Measurements from ENCODE around the gene ST6GAL1.

Gene ST6GAL1

DNA sequence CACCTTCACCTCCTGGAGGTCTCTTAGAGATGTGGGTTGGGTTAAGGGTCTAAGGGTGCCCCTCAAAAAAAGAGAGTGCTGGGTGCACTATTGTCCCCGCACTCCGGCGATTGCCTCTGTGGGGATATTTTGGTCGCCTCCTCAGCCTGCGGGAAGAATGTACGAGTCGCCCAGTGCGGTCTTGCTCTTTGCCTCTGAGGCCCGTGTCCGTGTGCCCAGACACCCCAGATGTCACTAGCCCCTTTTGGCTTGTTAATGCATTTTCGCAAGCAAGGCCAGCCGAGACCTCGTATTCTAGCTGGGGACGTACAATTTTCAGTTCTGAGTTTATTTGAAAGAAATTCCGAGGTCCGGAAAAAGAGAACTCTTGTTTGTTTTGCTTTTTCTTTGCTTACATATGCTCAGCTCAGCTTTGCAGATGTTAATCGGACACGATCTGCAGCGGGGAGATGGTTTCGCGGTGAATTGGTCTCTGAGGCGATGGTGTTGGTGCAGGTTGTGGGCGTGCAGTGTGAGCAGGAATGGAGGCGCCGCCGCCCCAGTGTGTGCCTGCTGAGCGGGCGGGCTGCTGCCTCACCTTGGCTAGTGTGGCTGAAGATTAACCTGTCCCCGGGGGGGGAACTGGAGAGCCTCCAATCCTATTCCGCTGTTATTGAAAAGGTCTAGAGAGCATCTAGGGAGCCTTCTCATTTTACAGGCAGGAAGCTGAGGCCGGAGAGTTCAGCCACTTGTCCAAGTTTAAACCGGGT, 1.4 kb downstream of the ST6GAL1 start:
- TF ChIP-seq TEAD4 (IDR thresholded peaks at IDR 0.05) (0 out of 2 replicates have a peak, but pooled peaks have one; percentile 5), YY1 (IDR thresholded peaks at IDR 0.05; ENCODE audit: low read depth) (peak; percentile 49; the same call in 1 of the 2 replicates), RAD21 (IDR thresholded peaks at IDR 0.05; ENCODE audit: low read depth) (no peak), EGR1 (IDR thresholded peaks at IDR 0.05) (no peak), NFIC (IDR thresholded peaks at IDR 0.05) (peak; percentile 56; the same call in 1 of the 2 replicates), FOXM1 (IDR thresholded peaks at IDR 0.05; ENCODE audit: borderline replicate concordance, low read depth) (no peak)
- TF ChIP-seq, protein P1, sequence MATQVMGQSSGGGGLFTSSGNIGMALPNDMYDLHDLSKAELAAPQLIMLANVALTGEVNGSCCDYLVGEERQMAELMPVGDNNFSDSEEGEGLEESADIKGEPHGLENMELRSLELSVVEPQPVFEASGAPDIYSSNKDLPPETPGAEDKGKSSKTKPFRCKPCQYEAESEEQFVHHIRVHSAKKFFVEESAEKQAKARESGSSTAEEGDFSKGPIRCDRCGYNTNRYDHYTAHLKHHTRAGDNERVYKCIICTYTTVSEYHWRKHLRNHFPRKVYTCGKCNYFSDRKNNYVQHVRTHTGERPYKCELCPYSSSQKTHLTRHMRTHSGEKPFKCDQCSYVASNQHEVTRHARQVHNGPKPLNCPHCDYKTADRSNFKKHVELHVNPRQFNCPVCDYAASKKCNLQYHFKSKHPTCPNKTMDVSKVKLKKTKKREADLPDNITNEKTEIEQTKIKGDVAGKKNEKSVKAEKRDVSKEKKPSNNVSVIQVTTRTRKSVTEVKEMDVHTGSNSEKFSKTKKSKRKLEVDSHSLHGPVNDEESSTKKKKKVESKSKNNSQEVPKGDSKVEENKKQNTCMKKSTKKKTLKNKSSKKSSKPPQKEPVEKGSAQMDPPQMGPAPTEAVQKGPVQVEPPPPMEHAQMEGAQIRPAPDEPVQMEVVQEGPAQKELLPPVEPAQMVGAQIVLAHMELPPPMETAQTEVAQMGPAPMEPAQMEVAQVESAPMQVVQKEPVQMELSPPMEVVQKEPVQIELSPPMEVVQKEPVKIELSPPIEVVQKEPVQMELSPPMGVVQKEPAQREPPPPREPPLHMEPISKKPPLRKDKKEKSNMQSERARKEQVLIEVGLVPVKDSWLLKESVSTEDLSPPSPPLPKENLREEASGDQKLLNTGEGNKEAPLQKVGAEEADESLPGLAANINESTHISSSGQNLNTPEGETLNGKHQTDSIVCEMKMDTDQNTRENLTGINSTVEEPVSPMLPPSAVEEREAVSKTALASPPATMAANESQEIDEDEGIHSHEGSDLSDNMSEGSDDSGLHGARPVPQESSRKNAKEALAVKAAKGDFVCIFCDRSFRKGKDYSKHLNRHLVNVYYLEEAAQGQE (IDR thresholded peaks at IDR 0.05; ENCODE audit: low read depth): no peak
- TF ChIP-seq, protein P2, sequence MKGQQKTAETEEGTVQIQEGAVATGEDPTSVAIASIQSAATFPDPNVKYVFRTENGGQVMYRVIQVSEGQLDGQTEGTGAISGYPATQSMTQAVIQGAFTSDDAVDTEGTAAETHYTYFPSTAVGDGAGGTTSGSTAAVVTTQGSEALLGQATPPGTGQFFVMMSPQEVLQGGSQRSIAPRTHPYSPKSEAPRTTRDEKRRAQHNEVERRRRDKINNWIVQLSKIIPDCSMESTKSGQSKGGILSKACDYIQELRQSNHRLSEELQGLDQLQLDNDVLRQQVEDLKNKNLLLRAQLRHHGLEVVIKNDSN (IDR thresholded peaks at IDR 0.05): no peak

DNA sequence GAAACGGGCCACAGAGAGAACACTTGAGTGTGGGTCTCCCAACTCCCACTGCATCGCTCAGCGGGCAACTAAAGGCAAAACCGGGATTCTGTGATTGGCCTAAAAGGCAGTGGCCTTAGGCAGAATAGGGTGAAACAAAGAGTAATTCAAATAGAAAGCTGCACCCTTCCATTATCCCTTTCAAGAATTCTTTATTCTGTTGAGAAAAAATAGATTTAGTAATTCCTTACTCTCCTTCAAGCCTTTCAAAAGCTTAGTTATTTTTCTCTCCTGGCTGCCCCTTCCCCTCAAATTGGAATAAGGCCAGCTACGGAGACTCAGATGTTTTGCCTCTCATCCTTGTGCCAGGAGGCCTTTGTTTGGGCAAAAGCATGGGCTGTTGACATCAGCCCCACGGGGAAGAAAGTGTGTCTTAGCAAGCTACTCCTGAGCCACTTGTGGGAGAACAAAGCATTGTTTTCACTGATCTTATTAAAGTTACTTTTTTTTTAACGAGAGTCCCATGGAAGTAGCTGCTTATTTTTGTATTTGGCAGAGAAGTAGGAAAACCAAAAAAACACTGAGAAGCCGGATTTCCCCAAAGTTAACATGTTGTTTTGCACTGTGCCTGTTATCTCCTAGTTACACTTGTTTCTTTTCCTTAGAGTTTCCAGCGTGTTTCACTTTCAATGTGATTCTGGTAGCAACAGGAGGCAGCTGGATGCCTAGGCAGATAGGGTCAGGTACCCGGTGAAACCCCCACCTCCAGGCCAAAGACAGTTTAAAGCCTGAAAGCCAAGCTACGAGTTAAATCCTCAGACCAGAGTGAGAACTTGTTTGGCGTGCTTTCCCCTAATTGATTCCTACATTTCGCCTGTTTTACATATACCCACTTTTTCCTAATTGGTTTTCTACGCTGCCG, 2.2 kb downstream of the ST6GAL1 start:
- TF ChIP-seq, protein P1 (IDR thresholded peaks at IDR 0.05; ENCODE audit: low read depth): no peak
- TF ChIP-seq FOXM1 (IDR thresholded peaks at IDR 0.05; ENCODE audit: borderline replicate concordance, low read depth) (no peak), ZBTB7A (IDR thresholded peaks at IDR 0.05; ENCODE audit: low read depth) (no peak), TEAD4 (IDR thresholded peaks at IDR 0.05) (no peak), EP300 (IDR thresholded peaks at IDR 0.05; ENCODE audit: borderline replicate concordance) (no peak), CREB1 (IDR thresholded peaks at IDR 0.05; ENCODE audit: low read depth) (no peak)
- TF ChIP-seq, protein P3, sequence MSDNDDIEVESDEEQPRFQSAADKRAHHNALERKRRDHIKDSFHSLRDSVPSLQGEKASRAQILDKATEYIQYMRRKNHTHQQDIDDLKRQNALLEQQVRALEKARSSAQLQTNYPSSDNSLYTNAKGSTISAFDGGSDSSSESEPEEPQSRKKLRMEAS (IDR thresholded peaks at IDR 0.05): no peak

DNA sequence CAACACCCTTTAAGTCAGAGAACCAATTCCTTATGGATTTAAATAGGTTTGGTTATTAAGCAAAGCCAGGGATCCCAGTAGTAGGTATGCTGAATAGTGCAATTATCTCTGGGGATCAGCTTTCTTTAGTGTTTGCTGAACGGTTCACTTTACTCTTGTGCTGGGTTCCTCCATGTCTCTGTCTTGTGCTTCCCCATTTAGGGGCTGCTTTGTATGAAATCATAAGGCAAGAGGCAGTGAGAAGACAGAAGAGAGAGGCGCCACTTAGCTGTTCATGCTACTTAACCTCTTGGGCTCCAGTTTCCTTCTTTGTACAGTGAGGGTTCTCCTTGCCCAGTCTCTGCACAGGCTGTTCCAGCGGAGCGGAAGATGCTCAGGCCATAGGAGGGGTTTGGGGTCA, 3.5 kb downstream of the ST6GAL1 start:
- TF ChIP-seq EGR1 (IDR thresholded peaks at IDR 0.05) (no peak), CREB1 (IDR thresholded peaks at IDR 0.05; ENCODE audit: low read depth) (no peak)
- TF ChIP-seq, protein P3 (IDR thresholded peaks at IDR 0.05): no peak

DNA sequence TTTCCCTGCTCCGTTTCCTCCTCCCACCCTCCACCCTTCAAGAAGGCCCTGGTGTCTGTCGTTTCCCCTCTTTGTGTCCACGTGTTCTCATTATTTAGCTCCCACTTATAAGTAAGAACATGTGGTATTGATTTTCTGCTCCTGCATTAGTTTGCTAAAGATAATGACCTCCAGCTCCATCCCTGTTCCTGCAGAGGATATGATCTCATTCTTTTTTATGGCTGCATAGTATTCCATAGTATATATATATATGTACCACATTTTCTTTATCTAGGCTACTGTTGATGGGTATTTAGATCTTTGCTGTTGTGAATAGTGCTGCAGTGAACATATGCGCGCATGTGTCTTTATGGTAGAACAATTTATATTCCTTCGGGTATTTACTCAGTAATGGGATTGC, 4.8 kb downstream of the ST6GAL1 start:
- TF ChIP-seq, protein P2 (IDR thresholded peaks at IDR 0.05): no peak
- TF ChIP-seq RAD21 (IDR thresholded peaks at IDR 0.05; ENCODE audit: low read depth): no peak
- TF ChIP-seq, protein P3 (IDR thresholded peaks at IDR 0.05): no peak
- TF ChIP-seq FOXM1 (IDR thresholded peaks at IDR 0.05; ENCODE audit: borderline replicate concordance, low read depth): no peak
- no peak for TF ChIP-seq CREB1 (IDR thresholded peaks at IDR 0.05; ENCODE audit: low read depth)
- no peak for TF ChIP-seq EP300 (IDR thresholded peaks at IDR 0.05; ENCODE audit: borderline replicate concordance)
- no peak for TF ChIP-seq TCF12 (IDR thresholded peaks at IDR 0.05; ENCODE audit: low read depth)
- TF ChIP-seq TEAD4 (IDR thresholded peaks at IDR 0.05): no peak
- TF ChIP-seq YY1 (IDR thresholded peaks at IDR 0.05; ENCODE audit: low read depth): no peak

DNA sequence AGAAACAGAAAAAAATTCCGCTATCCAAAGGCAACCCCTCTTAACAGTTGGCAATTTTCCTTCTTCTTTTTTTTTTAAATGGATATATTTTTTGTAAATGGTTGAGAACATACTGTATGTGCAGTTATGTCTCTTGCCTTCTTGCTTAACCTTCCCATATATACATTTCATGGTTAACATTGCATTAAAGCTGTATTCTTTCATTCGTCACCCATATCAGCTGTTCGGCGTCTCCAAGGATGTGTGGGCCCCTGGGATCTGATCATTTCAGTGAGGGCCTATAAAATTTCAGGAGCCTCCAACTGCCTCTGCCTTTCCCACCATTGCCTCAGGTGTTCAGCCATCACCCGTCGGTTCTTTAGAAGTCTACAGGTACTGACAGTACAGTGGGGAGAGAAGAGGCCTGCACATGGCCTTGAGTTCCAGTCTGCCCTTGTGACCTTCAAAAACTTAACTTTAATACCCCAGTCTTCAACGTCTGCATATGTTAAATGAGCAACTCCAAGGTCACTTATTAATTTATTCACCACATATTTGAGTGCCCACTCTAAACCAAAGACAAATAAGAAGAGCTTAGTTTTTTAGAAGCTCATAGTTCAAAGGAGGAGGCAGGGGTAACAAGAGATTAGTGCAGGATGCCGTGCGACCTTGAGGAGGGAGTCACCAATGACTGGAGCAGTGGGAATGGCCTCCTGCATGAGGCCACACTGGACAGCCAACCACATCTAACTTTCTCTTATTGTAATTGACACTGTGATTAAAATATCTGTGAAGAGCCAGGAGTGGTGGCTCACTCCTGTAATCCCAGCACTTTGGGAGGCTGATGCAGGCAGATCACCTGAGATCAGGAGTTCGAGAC, 6.9 kb downstream of the ST6GAL1 start:
- no peak for TF ChIP-seq FOXM1 (IDR thresholded peaks at IDR 0.05; ENCODE audit: borderline replicate concordance, low read depth)
- no peak for TF ChIP-seq ZBTB7A (IDR thresholded peaks at IDR 0.05; ENCODE audit: low read depth)
- TF ChIP-seq, protein P1 (IDR thresholded peaks at IDR 0.05; ENCODE audit: low read depth): no peak

All from Ishikawa (cell line).